WTC11 (cell line): ENCODE measurements around the gene GNAZ.

Experiments used
- ARID4B ChIP-seq: sonication (generic); formaldehyde crosslinking; IDR thresholded peaks from 2 replicates; pipeline ENCODE4 v1.8.0; 2023; ENCODE audit warnings: missing genetic modification reagents, mild to moderate bottlenecking, borderline replicate concordance
- ATF3 ChIP-seq: sonication (generic); formaldehyde crosslinking; conservative IDR thresholded peaks from 2 replicates; pipeline ENCODE4 v1.8.1; 2022; ENCODE audit warnings: mild to moderate bottlenecking, missing genetic modification reagents
- CTCF ChIP-seq: fragments of 200-600 bp; IDR thresholded peaks from 2 replicates; pipeline ENCODE4 v1.8.0; 2022; ENCODE audit warnings: antibody characterized with exemption
- ELF4 ChIP-seq: sonication (generic); formaldehyde crosslinking; IDR thresholded peaks from 2 replicates; pipeline ENCODE4 v1.8.1; 2022; ENCODE audit warnings: low read depth, mild to moderate bottlenecking, moderate library complexity, missing genetic modification reagents
- ESRRA ChIP-seq: sonication (generic); formaldehyde crosslinking; IDR thresholded peaks from 2 replicates; pipeline ENCODE4 v1.8.1; 2022; ENCODE audit warnings: mild to moderate bottlenecking, missing genetic modification reagents, borderline replicate concordance
- FOXK1 ChIP-seq: sonication (generic); formaldehyde crosslinking; IDR thresholded peaks from 2 replicates; pipeline ENCODE4 v1.8.0; 2022; ENCODE audit warnings: mild to moderate bottlenecking, moderate library complexity, missing genetic modification reagents
- HMGA2 ChIP-seq: fragments of 250-450 bp; sonication (Bioruptor Pico); IDR thresholded peaks from 2 replicates; pipeline ENCODE4 v1.4.0; 2021; ENCODE audit warnings: mild to moderate bottlenecking, moderate library complexity
- HMGXB4 ChIP-seq: sonication (generic); formaldehyde crosslinking; IDR thresholded peaks from 2 replicates; pipeline ENCODE4 v1.8.1; 2023; ENCODE audit warnings: mild to moderate bottlenecking, moderate library complexity, missing genetic modification reagents
- NFE2L1 ChIP-seq: sonication (generic); formaldehyde crosslinking; IDR thresholded peaks from 2 replicates; pipeline ENCODE4 v1.8.1; 2023; ENCODE audit warnings: missing genetic modification reagents
- NR2C2 ChIP-seq: sonication (generic); formaldehyde crosslinking; IDR thresholded peaks from 2 replicates; pipeline ENCODE4 v1.8.0; 2022; ENCODE audit warnings: mild to moderate bottlenecking, missing genetic modification reagents
- SP1 ChIP-seq: sonication (generic); formaldehyde crosslinking; conservative IDR thresholded peaks from 2 replicates; pipeline ENCODE4 v1.8.1; 2022; ENCODE audit warnings: missing genetic modification reagents
- TEAD1 ChIP-seq: sonication (generic); formaldehyde crosslinking; IDR thresholded peaks from 2 replicates; pipeline ENCODE4 v1.8.0; 2022; ENCODE audit warnings: mild to moderate bottlenecking, missing genetic modification reagents
- TEAD4 ChIP-seq: sonication (generic); formaldehyde crosslinking; IDR thresholded peaks from 2 replicates; pipeline ENCODE4 v1.8.0; 2022; ENCODE audit warnings: mild to moderate bottlenecking, missing genetic modification reagents
- ZNF138 ChIP-seq: sonication (generic); formaldehyde crosslinking; conservative IDR thresholded peaks from 2 replicates; pipeline ENCODE4 v1.8.1; 2022; ENCODE audit warnings: mild to moderate bottlenecking, moderate library complexity, missing genetic modification reagents

GRCh38 chr22:23131931-23132330 lies 61.6 kb downstream of the GNAZ start:
- no peak for TF ChIP-seq CTCF
- no peak for TF ChIP-seq HMGA2 (CRISPR knock-in tag)
- no peak for TF ChIP-seq ELF4 (CRISPR knock-in tag)
- no peak for TF ChIP-seq ARID4B (CRISPR knock-in tag)
- TF ChIP-seq FOXK1 (CRISPR knock-in tag): no peak
- TF ChIP-seq ATF3: no peak
- TF ChIP-seq ESRRA (CRISPR knock-in tag): no peak
- TF ChIP-seq SP1: no peak
- TF ChIP-seq TEAD4 (CRISPR knock-in tag): no peak
- no peak for TF ChIP-seq HMGXB4 (CRISPR knock-in tag)
- TF ChIP-seq ZNF138: no peak
- no peak for TF ChIP-seq TEAD1 (CRISPR knock-in tag)
- no peak for TF ChIP-seq NFE2L1 (CRISPR knock-in tag)
- TF ChIP-seq NR2C2 (CRISPR knock-in tag): no peak
